GM21529 (cell line): ENCODE results near the gene NRIP3.
"Not testable (repeated sequence)": the region's sequence is repeated elsewhere in the genome, so short reads cannot be mapped to it uniquely, and the experiment has no call there.

Source experiments
- ATAC-seq: cut with Tn5 transposase; IDR thresholded peaks from one replicate; pipeline ENCODE4 v1.9.1; 2021; ENCODE audit not compliant: unreplicated experiment

NRIP3 gene

DNA sequence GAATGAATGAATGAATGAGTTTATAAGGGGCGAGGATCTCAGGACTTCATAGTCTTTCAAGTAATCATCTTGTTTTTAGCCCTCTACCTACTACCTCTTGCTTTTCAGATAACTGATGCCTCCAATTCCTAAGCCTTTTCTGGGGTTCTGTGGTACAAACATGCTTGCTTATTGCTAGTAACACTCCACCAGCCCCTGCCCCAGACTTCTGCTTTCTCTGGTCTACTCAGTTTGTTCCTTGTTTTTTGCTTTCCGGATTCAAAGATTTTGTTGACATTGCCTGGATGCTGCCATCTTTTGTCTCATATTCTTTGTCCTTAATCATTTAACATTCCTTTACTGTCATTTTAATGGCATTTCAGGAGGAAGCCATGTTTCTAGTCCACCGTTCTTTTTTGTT, 30.7 kb downstream of the NRIP3 start:
- no peak for ATAC-seq

DNA sequence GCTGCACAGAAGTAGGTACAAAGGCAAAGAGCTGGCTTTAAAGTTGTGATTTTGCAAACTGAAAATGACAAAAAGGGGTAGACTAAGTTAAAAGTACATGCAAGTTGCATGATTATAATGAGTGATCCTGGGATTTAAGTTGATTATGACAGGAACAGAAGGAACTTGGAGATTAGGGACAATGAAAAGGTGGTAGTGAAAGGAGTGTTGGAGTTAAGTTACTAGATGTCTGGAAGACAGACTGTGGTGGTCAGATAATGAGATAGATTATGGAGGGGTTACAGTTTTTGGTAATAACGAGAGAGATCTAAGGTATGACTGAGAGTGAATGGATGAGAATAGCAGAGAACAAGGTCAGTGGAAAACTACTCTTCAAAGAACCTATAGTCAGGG, 31.9 kb downstream of the NRIP3 start:
- no peak for ATAC-seq

DNA sequence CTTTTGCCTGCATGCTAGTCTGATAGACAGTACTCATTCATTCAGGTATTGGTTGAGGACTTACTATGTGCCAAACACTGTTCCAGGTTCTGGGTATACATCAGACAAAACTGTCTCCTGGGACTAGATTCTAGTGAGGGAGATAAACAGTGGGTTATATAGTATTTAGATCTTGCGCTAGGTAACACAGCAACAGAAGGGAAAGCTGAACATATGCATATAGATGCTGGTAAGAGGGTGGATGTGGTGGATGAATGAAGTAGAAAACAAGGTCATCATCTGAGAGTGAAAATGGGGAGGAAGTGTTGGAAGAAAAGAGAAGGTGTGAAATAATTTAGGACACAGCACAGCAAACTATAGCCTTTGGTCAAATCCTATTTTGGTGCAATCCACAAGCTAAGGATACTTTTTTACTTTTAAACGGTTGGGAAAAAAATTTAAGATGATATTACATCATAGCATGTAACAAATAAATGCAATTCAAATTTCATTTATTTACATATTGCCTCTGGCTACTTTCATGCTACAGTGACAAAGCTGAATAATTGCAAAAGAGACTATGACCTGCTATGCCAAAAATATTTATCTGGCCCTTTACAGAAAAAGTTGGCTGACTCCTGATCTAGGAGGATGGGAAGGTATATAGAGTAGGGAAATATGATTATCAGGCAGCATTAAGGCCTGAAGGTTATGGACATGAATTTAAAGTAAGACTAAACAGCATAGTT, 32.4 kb downstream of the NRIP3 start:
- no peak for ATAC-seq

DNA sequence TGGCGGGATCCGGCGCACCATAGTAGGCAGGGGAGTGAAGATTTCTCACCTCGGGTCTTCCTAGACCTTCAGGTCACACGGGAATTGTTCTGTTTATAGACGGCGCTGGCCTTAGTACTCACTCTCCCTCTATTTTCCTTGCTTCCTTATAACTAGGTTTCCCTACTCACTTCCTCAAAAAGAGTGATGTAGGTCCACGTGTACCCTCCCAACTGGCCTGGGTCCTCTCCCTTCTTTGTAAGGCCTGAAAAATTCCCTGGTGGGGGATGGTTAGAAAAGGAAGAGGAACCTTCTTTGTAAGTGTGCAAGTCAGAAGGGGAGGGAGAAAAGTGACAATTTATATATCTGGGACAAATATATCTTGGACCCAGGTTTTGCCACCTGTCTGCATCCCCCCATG, 36.6 kb downstream of the NRIP3 start:
- no peak for ATAC-seq

DNA sequence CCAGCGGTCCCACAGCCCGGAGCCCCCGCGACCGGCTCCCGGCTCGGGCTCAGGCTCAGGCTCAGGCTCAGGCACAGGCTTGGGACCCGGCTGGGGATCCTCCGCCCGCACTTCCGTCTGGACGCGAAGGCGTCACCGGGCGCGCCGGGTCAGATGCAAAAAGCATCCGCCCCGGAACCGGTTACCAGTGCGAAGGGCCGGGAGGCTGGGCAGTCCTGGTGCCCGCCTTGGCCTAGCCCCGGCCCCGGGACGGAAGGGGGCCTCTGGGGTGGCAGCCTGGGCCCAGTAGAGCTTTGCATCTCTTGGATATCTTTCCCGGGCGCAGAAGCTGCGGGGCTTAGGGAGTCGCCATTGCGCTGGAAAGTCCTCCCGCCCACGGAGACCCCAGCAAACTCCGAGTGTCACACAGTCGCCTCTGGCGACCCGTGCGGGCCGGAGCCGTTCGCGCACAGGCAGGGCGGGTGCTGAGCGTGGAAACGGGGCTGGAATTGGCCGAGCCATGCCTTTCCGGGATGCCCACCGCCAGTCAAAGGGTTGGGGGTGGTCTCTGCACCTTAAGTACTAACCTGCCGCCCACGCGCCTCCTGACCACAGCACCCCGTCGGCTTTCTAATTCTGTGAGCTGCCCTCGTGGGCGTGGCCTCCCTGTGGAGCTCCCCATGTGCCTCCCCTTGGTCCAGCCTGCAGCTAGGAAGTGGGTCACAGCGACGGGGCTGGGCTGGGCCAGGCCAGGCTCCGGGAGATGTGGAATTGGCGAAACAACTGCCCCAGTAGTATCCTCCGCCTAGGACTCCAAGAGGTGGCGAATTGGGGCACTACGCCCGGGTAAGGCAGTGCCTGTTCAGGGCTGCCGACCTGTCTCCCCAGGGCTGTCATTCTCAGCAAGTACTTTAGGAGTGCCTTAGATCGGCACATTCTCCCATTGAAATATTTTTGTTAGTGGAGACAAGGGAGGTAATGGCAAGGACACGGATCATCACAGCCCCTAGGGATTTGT, 39.2 kb downstream of the NRIP3 start, which contains the start of gene TMEM9B:
TSS of gene TMEM9B (minus strand) at position 119 of the 997 bp plus-strand sequence. CDS start 129 bp downstream, outside the sequence.
- ATAC-seq: peak; percentile 81

DNA sequence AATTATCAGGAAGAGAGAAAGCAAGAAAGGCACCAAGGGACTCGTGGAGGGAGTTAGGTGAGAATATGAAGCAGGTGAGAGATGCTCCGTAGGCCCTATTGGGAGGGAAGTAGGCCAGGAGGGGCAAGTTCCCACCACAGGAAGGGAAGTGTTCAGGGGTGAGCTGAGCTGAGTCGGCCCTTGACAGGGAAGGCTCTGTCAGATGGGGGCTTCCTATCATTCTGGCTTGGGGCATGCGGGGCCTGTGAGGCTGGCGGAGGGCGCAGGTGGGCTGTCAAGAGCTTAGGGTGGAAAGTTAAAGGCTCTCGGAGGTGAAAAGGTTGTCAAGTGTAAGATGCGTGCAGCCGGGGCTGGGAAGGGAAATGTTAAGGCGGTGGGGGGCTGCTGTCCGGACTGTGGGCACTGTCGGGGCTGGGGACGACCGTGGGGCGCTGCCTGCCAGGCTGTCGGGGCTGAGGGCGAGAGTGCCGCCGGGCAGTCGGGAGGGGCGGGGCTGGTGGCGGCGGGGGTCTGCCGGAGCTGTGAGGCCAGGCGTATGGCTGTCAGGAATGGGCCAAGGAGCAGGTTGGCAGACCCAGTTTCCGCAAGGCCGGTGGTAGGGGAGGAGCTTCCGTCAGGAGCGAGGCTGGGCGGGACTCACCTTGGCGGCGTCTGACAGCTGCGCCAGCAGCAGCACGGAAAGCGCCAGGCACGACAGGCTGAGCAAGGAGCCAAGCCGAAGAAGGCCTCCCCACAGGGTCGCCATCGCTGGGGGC, 40.1 kb downstream of the NRIP3 start:
- ATAC-seq: peak; percentile 66

DNA sequence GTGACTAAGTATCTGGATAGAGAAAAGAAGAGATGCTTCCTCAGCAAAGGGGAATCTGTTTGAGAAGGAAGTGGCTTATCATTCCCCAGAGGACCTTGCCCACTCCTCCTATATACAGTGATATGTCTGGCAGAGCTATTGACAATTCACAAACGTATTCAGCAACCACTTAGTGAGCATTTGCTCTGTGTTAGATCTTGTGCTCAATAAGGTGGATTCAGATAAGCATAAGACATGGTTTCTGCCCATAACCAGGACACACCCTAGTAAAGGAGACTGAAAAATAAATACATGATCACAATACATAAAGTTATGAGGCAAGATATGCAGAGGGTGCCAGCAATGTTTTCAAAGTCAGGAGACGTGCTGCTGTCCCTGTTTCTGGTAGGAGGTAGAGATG, 41.0 kb downstream of the NRIP3 start:
- ATAC-seq: no peak

DNA sequence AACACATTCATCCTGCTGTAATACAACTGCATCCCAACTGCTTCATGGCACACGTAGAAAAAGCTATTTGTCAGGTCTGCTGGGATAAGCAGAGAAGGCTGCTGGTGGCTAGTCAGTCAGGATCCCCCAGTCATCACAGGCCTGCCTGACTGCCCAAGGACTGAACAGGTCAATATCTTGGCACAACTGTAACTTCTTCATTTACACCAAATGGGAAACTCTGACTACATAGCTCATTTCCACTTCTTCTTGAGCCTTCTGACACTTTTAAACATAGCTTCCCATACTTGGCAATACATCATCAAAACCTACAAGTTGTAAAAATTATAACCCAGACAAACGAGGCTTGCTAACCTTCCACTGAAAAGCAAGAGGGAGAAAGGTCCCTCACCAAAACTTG, 42.4 kb downstream of the NRIP3 start:
- no peak for ATAC-seq

DNA sequence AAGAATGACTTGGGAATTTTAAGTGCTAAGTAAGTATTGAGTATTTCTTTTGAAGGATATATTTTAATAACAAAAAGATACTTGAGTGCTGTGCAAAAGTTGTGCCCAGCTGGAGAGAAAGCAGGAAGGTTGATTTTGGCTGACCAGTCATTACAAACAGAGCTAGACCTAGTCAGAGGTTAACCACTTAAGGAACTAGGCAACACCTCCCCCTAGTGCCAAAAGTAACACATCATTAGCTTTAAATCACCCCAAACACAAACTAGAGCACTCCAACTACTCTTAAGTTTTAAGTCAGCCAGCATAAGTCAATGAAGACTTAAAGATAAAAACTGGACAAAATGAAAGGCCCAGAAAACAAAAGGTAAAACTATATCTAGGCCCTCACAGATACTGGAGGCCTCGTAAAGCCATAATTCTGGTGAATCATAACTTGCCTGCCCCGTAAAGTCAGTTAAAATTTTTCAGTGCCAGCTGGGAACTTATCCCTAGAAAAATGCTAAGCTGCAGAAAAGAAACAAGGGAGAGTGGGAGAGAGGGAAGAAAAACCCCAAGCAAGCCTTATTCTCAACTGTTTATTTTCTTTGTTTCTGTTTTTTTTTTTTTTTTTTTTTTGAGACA, 44.1 kb downstream of the NRIP3 start:
- peak; percentile 46 for ATAC-seq

DNA sequence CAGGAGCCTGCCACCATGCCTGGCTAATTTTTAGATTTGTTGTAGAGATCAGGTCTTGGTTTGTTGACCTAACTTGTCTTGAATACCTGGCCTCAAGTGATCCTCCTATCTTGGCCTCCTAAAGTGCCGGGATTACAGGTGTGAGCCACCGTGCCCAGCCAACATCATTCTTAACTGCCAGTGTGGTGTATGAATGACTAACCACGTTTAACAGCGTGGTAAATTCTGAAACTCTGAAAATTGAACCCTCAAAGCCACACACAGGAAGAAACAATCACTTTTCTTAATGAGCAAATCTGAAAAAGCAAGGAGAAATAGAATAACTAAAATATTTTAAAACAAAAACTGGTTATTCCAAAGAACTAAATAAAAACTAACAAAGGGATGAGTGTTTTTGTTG, 46.9 kb downstream of the NRIP3 start:
- no peak for ATAC-seq

DNA sequence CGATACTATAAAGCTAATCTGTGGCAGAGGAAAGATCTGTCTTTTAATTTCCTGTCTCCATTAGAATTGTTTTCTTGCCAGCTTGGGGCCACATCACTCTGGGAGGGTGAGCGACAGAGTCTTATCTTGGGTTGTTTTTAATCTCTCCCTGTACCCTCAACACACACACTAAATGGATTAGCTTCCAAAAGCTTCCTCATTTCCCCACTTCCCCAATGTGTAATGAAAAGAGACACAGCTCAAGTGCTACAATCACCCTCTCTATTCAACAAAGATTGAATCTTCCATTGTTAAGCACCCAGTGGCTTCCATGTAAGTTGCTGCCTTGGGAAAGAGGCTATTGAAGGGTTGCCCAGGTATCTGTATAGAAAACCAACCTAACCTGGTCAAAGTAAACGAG, 54.9 kb downstream of the NRIP3 start:
- no peak for ATAC-seq

DNA sequence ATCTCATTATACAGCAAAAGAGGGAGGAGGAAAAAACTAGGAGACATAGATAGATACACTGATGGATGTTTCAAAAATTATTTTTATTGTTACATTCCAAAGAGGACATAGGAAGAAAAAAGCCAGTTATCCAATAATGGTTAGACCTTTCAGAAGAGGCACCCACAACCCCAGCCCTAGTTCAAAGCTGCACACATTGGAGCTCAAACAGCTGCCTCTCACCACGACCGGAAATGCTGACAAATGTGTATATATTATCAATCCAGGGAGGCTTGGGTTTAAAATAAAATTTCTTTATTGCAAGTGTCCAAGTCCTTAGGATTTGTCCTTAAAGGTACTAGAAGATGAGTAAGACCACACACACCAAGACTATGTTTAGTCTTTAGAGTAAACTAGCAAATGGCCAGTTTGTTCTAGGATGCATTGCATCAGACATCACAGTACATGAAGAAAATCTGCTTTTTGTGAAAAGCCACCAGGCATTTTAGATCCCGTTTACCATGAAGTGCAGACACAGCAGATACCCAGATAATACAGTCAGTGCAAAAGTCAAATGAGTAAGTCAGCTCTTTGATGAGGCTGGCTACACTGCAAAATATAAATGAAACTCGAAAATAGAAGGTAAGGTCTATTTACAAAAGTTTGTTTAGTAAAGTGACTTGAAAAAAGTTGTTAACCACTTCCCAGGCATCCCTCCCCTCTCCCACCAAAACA, 56.4 kb downstream of the NRIP3 start:
- ATAC-seq: no peak

DNA sequence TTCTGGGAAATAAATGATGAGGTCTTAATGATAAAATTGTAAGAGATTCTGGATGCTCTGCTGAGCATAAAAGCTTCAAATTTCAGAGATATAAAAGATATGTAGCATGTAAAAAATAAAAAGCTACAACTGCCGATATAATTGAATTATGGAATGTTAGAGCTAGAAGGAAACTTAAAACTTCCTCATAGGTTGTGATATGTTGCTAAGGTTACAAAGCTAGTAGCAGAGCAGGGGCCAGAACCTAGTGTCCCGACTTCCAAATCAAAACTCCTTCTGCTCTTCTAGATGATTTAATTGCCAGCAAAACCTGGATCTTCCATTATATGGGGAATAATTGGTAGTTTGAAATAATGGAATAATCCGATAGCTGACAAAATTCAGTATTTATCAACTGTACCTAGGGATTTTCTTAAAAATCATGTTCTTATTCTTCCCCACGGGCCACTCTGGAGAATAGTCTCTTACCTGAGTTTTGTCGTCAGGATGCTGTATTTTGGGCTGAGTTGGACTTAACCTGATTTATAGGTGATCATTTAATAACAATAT, 61.2 kb downstream of the NRIP3 start, which contains the start of gene ASCL3:
TSS of gene ASCL3 (minus strand) at position 499 of the 549 bp plus-strand sequence. CDS start 4,855 bp downstream, outside the sequence.
- no peak for ATAC-seq

DNA sequence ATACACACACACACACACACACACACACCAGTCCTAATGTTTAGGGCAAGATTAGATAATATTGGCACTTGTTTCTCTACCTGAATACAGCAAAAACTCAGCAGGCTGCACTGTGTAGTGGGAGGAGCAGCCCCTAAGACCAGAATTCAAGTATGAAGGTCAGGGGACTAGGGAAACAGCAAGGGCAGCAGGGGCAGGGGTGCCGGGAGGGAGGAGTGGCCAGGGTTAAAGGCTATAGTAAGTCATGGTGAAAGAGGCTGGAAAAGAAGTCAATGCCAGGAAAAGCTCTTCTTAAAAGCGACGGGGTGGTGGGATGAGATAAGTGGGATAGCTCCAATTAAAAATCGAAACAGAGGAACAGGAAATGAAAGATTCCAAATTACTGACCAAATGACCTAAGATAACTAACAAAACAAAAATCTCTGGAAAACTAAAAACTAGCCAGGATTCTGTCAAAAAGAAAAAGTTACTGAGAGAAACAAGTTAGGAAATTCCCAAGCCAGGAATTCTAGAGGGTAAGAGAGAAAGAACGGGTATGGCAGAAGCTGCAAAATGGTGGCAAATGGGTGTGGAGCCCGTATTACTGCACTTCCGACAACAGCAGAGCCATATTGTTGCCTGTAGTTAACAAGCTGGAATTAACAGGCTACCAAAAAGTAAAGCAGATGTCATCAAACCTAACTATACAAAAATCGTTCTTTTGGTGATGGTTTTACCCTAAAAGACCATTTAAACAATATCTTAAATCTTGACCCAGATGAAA, 62.3 kb downstream of the NRIP3 start:
- no peak for ATAC-seq

DNA sequence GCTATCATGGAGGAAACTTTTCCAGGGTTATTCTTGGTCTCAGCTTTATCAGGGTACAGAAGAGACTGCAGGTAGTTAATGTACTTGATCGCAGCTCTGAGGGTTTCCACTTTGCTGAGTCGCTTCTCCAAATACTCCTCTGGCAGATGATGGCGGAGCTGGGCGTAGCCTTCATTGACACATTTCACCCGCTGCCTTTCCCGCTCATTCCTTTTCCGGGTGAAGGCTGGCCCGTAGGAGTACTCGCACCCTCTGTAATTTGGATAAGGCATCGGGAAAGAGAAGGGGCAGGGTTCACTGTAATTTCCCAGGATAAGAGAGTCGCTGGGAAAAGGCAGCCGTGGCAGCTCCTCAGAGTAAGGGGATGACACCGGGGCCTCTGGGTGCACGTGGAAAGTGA, 66.1 kb downstream of the NRIP3 start:
- ATAC-seq: no peak

DNA sequence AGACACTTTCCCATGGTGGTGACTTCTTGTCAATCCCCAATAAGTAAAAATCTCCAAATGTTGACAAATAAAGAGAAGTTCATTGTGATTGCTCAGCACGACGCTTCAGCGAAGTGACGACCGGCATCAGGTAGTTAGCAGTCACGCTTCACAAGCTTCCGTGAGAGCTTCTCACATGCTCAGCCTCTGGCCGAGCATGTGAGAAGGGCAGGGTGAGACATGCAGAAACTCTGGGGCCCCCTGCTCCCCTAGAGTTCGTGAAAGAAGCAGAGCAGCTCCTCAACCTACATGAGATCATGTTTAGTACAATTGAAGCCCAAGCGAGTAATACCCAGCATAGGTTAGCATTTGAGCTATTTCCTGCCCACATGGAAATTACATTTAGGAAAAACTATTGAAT, 66.6 kb downstream of the NRIP3 start:
- peak; percentile 56 for ATAC-seq

DNA sequence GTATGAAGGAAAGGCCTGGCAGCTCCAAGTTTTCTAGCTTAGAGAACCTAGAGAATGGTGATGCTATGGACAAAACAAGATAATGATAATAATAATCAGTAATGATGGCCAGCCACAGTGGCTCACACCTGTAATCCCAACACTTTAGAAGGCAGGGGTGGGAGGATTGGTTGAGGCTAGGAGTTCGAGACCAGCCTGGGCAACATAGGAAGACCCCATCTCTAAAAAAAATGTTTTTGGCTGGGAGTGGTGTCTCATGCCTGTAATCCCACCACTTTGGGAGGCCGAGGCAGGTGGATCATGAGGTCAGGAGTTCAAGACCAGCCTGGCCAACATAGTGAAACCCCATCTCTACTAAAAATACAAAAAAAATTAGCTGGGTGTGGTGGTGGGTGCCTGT, 68.0 kb downstream of the NRIP3 start:
- ATAC-seq: not testable (repeated sequence)

DNA sequence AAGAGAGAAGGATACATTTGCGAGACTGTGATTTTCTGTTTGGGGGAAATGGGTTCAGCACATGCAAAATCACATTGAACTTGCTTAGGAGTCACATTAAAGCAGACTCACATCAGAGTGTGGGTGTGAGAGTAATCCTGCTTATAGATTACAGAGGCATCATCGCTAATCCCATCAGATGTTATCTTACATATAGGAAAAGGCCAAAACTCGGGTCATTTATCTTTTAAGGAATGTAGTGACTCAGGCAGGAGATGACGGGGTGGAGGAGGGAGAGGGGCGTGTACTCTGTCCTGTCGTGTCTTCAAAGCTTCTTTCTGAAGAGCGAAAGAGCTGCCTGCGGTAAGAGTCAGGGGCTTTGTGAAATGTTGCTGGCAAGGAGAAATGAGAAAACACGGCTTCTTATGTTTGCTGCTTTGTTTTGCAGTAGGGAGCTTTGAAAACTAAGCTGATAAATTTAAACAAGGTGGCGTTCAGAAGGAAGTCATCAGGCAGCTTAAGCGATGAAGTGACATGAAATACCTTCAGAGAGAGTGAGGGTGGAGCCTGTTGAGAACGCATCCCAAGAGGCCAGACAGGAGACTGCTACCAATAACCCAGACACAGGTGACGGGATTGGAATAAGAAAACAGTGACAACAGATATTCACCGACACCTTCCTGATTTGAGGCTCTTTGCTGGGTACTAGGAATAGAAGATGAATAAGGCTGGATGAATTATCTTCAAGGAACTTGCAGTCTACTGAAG, 68.9 kb downstream of the NRIP3 start:
- ATAC-seq: no peak
